ENCODE results near the gene SDCBP2.

The SDCBP2 gene

GRCh38 chr20:1330075-1330830 is 1.3 kb upstream of the SDCBP2 start:
- no peak for DNase-seq (ENCODE audit: low read depth)

GRCh38 chr20:1327827-1328679 is 886 bp downstream of the SDCBP2 start:
- no peak for DNase-seq (ENCODE audit: low read depth)

GRCh38 chr20:1327241-1327653 is 1.7 kb downstream of the SDCBP2 start:
- no peak for DNase-seq (ENCODE audit: low read depth)

GRCh38 chr20:1326031-1326930 is 2.7 kb downstream of the SDCBP2 start:
- DNase-seq (ENCODE audit: low read depth) = no peak

GRCh38 chr20:1325173-1326030 is 3.5 kb downstream of the SDCBP2 start:
- DNase-seq (ENCODE audit: low read depth) = peak; percentile 97

- no peak for DNase-seq (ENCODE audit: low read depth)
These were observed 4.3 kb downstream of the SDCBP2 start for GRCh38 chr20:1324598-1325172.

GRCh38 chr20:1323830-1324597 is 4.9 kb downstream of the SDCBP2 start:
- DNase-seq (ENCODE audit: low read depth) = no peak

GRCh38 chr20:1323256-1323655 is 5.7 kb downstream of the SDCBP2 start:
- DNase-seq (ENCODE audit: low read depth) = no peak

- no peak for DNase-seq (ENCODE audit: low read depth)
These were observed 6.3 kb downstream of the SDCBP2 start for GRCh38 chr20:1322511-1323245.

- no peak for DNase-seq (ENCODE audit: low read depth)
These were observed 7.3 kb downstream of the SDCBP2 start for GRCh38 chr20:1321654-1321939.

- no peak for DNase-seq (ENCODE audit: low read depth)
These were observed 7.9 kb downstream of the SDCBP2 start for GRCh38 chr20:1320902-1321653.

- DNase-seq (ENCODE audit: low read depth) = no peak
These were observed 8.9 kb downstream of the SDCBP2 start for GRCh38 chr20:1320016-1320415.

- no peak for DNase-seq (ENCODE audit: low read depth)
These were observed 9.5 kb downstream of the SDCBP2 start for GRCh38 chr20:1319462-1319861.

- DNase-seq (ENCODE audit: low read depth) = no peak
These were observed 9.9 kb downstream of the SDCBP2 start for GRCh38 chr20:1319051-1319450.

GRCh38 chr20:1317545-1318255 is 11.2 kb downstream of the SDCBP2 start:
- DNase-seq (ENCODE audit: low read depth) = no peak

GRCh38 chr20:1315804-1316203 is 13.1 kb downstream of the SDCBP2 start:
- no peak for DNase-seq (ENCODE audit: low read depth)

- DNase-seq (ENCODE audit: low read depth) = peak; percentile 46
These were observed 15.5 kb downstream of the SDCBP2 start for GRCh38 chr20:1313236-1313964.

- DNase-seq (ENCODE audit: low read depth) = no peak
These were observed 16.1 kb downstream of the SDCBP2 start for GRCh38 chr20:1312904-1313235.

All from stimulated activated CD8-positive, alpha-beta memory T cell treated with anti-CD3 and anti-CD28 coated beads, Interleukin-15, amount 100 ng/mL, for 1 hour (primary cell).